Gastrocnemius medialis (tissue), 4 donors: ENCODE data around the gene CLIC1. TPM values are rescaled to one million over a fixed set of nuclear protein-coding genes. Genes with fewer than 3 reads are reported as not detected.
A peak's percentile ranks its signal among the peaks of the same experiment; 100 is the strongest.

Source experiments
- ATAC-seq, 2 donors: fragments of 150-250 bp; one replicate each; pipeline ENCODE4 v1.9.1; 2016
- DNase-seq, 2 donors: peaks; one replicate each; pipeline ENCODE4 v3.0.0-alpha.2; 2019
- H3K27ac ChIP-seq, 4 donors: fragments of 200-600 bp; sonication (generic); 1 replicate in 1 of 4; 2 replicates in 3 of 4; pipeline ENCODE4 v1.5.1; 2016 to 2018; ENCODE audit warnings: mild to moderate bottlenecking in 2 of 4, moderate library complexity in 1 of 4
- H3K27me3 ChIP-seq, 3 donors: fragments of 200-600 bp; sonication (generic) in 2 of 3; 1 replicate in 1 of 3; 2 replicates in 2 of 3; pipeline versions ENCODE4 v1.5.1 to v1.6.0; 2016 to 2019; ENCODE audit warnings: mild to moderate bottlenecking in 1 of 3, moderate library complexity in 1 of 3
- H3K36me3 ChIP-seq, 2 donors: fragments of 200-600 bp; sonication (generic) in 1 of 2; one replicate each; pipeline ENCODE4 v1.5.1; 2017 to 2018
- H3K4me1 ChIP-seq, 2 donors: fragments of 200-600 bp; sonication (generic) in 1 of 2; one replicate each; pipeline ENCODE4 v1.5.1; 2016 to 2017; ENCODE audit warnings: mild to moderate bottlenecking in 2 of 2
- H3K4me3 ChIP-seq, 4 donors: fragments of 200-600 bp; sonication (generic) in 3 of 4; 1 replicate in 1 of 4; 2 replicates in 3 of 4; pipeline ENCODE4 v1.5.1; 2016 to 2019; ENCODE audit warnings: mild to moderate bottlenecking in 2 of 4
- H3K9me3 ChIP-seq, 3 donors: fragments of 200-600 bp; sonication (generic) in 2 of 3; 1 replicate in 1 of 3; 2 replicates in 2 of 3; pipeline ENCODE4 v1.5.1; 2016 to 2019
- POLR2A ChIP-seq, 2 donors: fragments of 450-650 bp; IDR thresholded peaks; one replicate each; pipeline ENCODE4 v1.6.1; 2017; ENCODE audit warnings: antibody characterized with exemption in 2 of 2, mild to moderate bottlenecking in 2 of 2, moderate library complexity in 2 of 2
- in situ Hi-C, 4 donors: fragments of 200-750 bp; cut with MboI; loops; one replicate each; pipeline versions ENCODE4 v1.15.0 to v1.8.0; 2017; ENCODE audit warnings: low sequenced_read_pairs in 4 of 4
- intact Hi-C: fragments of 100-400 bp; cut with DNase I; formaldehyde crosslinking; loops from one replicate; pipeline ENCODE4 v1.15.1; 2023; ENCODE audit warnings: low total_unique reads
- total RNA-seq, 4 donors: library from RNA; depleted of rRNA; stranded (reverse); fragments of >200 nt; gene quantifications; one replicate each; pipeline versions ENCODE4 v1.1.0 to v1.2.3, GENCODE V29; 2016
- TF ChIP-seq, protein P1 (sequence below), 5 experiments: fragments of 450-650 bp in 3 of 5; fragments of 200-600 bp in 2 of 5; sonication (generic) in 2 of 5; IDR thresholded peaks in 4 of 5; conservative IDR thresholded peaks in 1 of 5; 1 replicate in 4 of 5; 2 replicates in 1 of 5; pipeline ENCODE4 v1.5.1; 2016 to 2019; ENCODE audit warnings: antibody characterized with exemption in 5 of 5, mild to moderate bottlenecking in 3 of 5, moderate library complexity in 3 of 5

CLIC1 gene
- total RNA-seq, 4 donors from 2014 or later, result 20.9 to 41.3 (median 26.3) TPM

DNA sequence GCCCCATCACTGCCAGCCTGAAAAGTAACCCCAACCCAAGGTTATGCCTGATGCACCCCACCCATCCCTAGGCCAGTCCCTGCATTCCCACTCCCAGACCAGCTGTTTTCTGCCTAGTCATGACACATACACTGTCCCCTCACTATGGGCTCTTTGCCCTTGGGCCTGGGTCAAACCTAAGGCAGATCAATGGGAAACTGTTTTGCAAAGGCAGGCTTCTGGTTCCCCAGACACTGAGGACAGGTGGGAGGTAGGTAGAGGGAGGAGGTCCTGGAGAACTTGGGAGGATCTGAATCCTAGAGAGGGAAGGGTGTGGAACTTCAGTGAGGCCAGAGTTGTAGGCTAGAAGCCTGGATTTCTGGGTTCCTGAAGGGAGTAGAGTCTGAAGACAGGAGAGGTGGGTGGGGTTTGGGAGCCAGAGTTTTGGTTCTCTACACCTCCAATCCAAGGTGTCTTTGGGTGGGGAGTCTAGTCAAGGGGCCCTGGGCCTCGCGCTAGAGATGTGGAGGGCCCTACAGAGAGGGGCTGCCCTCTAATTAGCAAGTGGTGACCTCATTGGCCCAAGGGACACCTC, 2.0 kb downstream of the CLIC1 start:
- Histone ChIP-seq H3K4me3 (peak overlapping the region; percentile 53 to 64 (median 60)), H3K36me3 (peaks cover 0 to 15% of the 10 kb centered on the region in 2 donors), H3K27me3 (peaks cover 0 to 11% (median 5%) of the 10 kb centered on the region in 3 donors), H3K27ac (peak overlapping the region; percentile 79 to 85 (median 82)), H3K9me3 (no peaks in the 10 kb centered on the region), H3K4me1 (peaks cover 17 to 18% of the 10 kb centered on the region in 2 donors)
- in situ Hi-C loops, result no loop called here
- intact Hi-C loops, result loop anchor here (10.0 kb wide), 1 partner anchor 240 kb away; the partner anchor contains the start of gene DXO
- no peak for ATAC-seq
- TF ChIP-seq, protein P1, sequence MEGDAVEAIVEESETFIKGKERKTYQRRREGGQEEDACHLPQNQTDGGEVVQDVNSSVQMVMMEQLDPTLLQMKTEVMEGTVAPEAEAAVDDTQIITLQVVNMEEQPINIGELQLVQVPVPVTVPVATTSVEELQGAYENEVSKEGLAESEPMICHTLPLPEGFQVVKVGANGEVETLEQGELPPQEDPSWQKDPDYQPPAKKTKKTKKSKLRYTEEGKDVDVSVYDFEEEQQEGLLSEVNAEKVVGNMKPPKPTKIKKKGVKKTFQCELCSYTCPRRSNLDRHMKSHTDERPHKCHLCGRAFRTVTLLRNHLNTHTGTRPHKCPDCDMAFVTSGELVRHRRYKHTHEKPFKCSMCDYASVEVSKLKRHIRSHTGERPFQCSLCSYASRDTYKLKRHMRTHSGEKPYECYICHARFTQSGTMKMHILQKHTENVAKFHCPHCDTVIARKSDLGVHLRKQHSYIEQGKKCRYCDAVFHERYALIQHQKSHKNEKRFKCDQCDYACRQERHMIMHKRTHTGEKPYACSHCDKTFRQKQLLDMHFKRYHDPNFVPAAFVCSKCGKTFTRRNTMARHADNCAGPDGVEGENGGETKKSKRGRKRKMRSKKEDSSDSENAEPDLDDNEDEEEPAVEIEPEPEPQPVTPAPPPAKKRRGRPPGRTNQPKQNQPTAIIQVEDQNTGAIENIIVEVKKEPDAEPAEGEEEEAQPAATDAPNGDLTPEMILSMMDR (IDR thresholded peaks at IDR 0.05 in 4 of 5, conservative IDR thresholded peaks at IDR 0.05 in 1 of 5), result no peak
- DNase-seq, result no peak

DNA sequence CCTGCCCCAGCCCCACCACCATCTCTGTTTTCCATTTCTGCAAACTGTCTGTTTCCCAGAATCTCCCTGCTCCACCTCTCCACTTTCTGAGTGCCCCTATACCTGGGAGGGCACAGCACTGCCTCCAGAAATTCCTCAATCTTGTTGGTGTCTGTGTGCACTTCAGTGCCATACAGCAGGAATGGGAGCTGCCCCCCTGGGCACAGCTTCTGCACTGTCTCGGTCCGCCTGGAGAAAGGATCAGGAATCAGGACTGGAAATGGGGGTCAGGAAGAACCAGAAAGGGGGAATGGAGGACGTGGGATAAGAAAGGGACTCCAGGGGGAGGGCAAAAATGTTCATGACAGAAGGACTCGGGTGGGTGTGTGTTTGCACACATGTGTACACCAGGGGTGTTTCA, 2.6 kb downstream of the CLIC1 start:
- no peak for DNase-seq
- peaks cover 17 to 19% of the 10 kb centered on the region in 2 donors for H3K4me1 ChIP-seq
- no peak overlapping the region for H3K4me3 ChIP-seq
- intact Hi-C loops, result loop anchor here (10.0 kb wide), 1 partner anchor 241 kb away; the partner anchor contains the start of gene DXO
- peaks cover 0 to 15% of the 10 kb centered on the region in 2 donors for H3K36me3 ChIP-seq
- H3K27ac ChIP-seq, result peak overlapping the region; percentile 79 to 85 (median 82)
- H3K27me3 ChIP-seq, result peaks cover 0 to 12% (median 5%) of the 10 kb centered on the region in 3 donors
- in situ Hi-C loops, result no loop called here
- TF ChIP-seq, protein P1 (IDR thresholded peaks at IDR 0.05 in 4 of 5, conservative IDR thresholded peaks at IDR 0.05 in 1 of 5), result no peak
- no peak for ATAC-seq
- H3K9me3 ChIP-seq, result no peaks in the 10 kb centered on the region

DNA sequence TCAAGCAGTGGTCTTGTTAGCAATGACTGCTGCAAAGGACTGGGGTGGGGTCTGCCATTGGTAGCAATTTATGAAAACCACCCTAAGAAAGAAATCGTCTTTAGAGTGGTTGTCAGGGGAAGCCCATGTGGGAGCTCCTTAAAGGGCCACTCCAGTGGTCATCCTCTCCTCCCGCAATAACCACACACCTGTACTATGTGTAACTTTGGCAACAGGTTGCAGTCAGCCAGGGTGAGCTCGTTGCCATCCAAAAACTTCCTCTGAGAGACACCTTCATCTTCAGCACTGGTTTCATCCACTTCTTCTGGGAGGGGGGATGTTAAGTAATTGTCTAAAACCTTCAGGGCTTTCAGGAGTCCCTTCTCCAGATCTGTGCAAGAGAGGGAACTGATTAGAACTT, 4.3 kb downstream of the CLIC1 start:
- intact Hi-C loops, result loop anchor here (10.0 kb wide), 1 partner anchor 243 kb away; the partner anchor contains the start of gene DXO
- Histone ChIP-seq H3K27ac (no peak overlapping the region), H3K9me3 (no peaks in the 10 kb centered on the region), H3K36me3 (peaks cover 0 to 15% of the 10 kb centered on the region in 2 donors), H3K4me1 (peaks cover 16 to 18% of the 10 kb centered on the region in 2 donors), H3K4me3 (no peak overlapping the region), H3K27me3 (peaks cover 0 to 12% (median 5%) of the 10 kb centered on the region in 3 donors)
- TF ChIP-seq, protein P1 (IDR thresholded peaks at IDR 0.05 in 4 of 5, conservative IDR thresholded peaks at IDR 0.05 in 1 of 5), result no peak
- TF ChIP-seq POLR2A (IDR thresholded peaks at IDR 0.05), result no peak
- no peak for ATAC-seq
- no peak for DNase-seq
- in situ Hi-C loops, result no loop called here

DNA sequence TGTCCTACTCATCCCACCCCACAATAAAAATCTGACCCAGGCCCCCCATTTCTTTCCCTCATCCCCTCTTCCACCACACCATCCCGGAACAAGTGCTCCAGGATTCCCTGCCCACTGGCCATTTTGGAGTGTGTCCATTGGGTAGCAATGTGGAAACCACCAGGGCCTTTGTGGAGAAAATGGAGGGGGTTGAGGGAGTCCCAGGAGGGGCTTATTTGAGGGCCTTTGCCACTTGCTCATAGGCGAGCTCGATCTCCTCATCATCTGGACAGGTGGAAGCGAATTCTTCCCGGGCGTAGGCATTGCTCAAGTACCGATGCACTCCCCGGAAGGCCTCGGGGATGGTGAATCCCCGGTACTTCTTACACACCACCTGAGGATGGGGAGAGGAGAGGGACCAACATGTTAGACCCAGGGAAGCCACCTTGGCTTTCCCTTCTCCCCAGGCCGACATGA, 5.7 kb downstream of the CLIC1 start:
- intact Hi-C loops (loop anchor here (2.0 to 10.0 kb wide), 2 partner anchors 104 to 244 kb away; partner anchors contain the start of gene DXO), in situ Hi-C loops (no loop called here)
- Histone ChIP-seq H3K27me3 (peaks cover 0 to 7% (median 5%) of the 10 kb centered on the region in 3 donors), H3K9me3 (no peaks in the 10 kb centered on the region), H3K4me3 (peak overlapping the region in 2 of 4 donors; percentile 79 to 91), H3K4me1 (peaks cover 13% of the 10 kb centered on the region in 2 donors), H3K36me3 (peaks cover 0 to 15% of the 10 kb centered on the region in 2 donors), H3K27ac (peak overlapping the region; percentile 78 to 92 (median 88))
- DNase-seq (no peak), ATAC-seq (no peak)
- no peak for TF ChIP-seq POLR2A (IDR thresholded peaks at IDR 0.05)
- TF ChIP-seq, protein P1 (IDR thresholded peaks at IDR 0.05 in 4 of 5, conservative IDR thresholded peaks at IDR 0.05 in 1 of 5), result no peak
